Measurements from ENCODE around the gene RPS27.
"Not testable (repeated sequence)": the region's sequence is repeated elsewhere in the genome, so short reads cannot be mapped to it uniquely, and the experiment has no call there.

RPS27 gene

DNA sequence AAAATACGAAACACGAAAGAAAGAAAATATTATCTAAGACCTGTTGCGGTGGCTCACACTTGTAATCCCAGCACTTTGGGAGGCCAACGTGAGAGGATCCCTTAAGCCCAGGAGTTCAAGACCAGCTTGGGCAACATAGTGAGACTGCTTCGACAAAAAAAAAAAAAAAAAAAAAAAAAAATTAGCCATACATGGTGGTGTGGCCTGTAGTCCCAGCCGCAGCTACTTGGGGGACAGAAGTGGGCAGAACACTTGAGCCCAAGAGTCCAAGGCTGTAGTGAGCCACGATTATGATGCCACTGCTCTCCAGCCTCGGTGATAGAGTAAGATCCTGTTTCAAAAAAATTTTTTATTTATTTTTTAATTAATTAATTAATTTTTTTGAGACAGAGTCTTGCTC is 2.9 kb upstream of the RPS27 start:
- no peak for DNase-seq

DNA sequence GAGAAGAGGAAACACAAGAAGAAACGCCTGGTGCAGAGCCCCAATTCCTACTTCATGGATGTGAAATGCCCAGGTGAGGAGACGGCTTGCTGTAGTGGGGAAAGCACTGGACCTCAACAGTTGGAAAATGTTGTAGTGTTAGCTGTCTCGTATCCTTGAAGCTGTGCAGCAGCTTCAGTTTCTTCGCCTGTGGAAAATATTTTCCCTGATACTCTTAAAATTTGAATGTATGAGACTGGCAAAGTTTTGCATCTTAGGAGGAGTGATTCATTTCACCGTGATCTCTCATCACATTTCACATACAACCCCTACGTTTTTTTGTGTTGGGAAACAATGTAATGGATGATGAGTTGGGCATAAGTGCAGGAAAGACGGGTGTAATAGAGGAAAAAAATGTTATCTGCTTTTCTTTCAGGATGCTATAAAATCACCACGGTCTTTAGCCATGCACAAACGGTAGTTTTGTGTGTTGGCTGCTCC is 629 bp downstream of the RPS27 start:
- DNase-seq: no peak

DNA sequence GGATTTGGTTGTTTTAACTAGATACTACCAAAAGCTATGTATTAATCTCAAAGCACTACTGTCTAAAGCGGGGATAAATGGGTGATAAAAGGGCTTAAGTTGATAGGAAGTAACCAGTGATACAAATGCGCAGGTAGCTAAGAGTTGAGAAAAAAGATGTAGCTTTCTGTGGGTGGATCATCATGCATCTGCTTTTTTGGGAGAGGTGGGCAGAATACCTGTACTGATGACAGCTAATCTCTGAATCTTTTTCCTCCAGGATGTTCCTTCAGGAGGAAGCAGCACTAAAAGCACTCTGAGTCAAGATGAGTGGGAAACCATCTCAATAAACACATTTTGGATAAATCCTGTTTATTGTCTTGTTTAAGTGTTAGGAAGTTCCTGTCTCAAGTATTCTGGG is 1.2 kb downstream of the RPS27 start:
- no peak for DNase-seq

DNA sequence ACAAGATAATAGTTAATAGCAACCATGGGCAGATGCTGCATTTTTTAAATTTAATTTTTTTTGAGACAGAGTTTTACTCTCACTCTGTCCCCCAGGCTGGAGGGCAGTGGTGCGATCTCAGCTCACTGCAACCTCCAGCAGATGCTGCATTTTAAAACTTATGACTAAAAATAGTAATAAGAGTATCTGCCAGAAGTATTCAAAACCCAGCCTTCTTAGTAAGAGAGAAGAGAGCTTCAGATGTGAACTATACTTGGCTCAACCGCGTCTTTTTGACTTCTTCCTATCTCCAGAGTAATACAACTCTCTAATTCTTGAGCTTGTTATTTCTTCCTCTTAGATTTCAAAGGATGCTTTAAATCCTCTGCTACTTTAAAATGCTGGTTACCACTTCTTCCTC is 4.6 kb downstream of the RPS27 start:
- no peak for DNase-seq

DNA sequence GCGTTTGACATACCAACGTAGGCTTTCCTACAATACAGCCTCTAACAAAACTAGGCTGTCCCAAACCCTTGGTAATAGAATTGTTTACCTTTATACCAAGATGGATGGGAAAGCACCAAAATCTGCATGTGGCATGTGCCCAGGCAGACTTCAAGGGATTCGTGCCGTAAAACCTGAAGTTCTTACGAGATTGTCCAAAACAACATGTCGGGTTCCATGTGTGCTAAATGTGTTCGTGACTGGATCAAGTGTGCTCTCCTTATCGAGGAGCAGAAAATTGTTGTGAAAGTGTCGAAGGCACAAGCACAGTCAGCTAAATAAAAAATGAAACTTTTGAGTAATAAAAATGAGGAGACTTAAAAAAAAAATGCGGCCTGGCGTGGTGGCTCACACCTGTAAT is 5.1 kb downstream of the RPS27 start:
- DNase-seq: no peak

DNA sequence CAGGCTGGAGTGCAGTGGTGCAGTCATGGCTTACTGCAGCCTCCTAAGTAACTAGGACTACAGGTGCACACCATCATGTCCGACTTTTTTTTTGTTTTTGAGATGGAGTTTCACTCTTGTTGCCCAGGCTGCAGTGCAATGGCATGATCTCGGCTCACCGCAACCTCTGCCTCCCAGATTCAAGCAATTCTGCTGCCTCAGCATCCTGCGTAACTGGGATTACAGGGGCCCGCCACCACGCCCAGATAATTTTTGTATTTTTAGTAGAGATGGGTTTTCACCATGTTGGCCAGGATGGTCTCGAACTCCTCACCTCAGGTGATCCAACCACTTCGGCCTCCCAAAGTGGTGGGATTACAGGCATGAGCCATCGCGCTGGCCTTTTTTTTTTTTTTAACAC is 6.3 kb downstream of the RPS27 start:
- DNase-seq: not testable (repeated sequence)

DNA sequence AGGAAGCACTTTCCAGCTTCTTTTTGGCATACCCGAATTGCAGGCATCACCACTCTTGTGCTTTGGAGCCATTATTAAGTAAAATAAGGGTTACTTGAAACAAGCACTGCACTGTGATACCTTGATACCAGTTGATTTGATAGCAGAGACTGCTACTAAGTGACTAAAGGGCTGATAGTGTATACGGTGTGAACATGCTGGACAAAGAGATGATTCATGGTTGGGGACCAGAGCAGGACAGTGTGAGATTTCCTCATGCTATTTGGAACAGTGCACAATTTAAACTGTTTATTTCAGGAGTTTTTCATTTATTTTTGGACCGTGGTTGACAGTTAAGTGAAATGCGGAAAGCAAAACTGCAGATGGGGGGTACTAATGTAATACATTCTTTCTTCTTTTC is 9.9 kb downstream of the RPS27 start:
- no peak for DNase-seq

DNA sequence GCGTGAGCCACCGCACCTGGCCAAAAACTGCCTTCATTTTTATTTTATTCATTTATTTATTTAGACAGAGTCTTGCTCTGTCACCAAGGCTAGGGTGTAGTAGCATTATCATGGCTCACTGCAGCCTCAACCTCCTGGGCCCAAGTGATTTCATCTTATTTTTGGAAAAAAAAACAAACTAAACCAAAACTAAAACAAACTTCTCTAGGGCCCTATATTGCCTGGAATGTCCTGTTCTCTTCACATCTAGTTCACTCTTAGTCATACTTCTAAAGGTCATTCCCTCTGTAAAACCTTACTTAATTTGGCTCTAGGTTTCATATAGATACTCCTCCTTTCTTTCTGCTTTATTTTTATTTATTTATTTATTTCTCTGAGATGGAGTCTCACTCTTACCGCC is 15.6 kb downstream of the RPS27 start:
- no peak for DNase-seq

DNA sequence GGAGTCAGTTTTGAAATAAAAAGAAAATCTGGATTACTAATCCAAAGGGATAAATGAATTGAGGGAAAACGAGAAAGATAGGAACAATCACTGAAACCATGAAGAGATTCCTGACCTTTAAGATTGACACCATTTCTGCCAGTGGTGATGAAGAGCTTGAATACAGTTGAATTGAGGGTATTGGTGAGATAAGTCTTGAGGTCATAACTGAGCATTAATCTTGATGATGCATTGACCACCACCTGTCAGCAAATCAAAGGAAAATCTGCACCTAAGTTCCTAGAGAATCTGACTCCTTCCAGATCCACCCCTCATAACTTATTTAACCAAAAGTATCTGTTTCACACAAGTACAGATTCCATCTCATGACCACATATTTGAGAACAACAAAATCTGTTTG is 21.6 kb downstream of the RPS27 start:
- DNase-seq: no peak

DNA sequence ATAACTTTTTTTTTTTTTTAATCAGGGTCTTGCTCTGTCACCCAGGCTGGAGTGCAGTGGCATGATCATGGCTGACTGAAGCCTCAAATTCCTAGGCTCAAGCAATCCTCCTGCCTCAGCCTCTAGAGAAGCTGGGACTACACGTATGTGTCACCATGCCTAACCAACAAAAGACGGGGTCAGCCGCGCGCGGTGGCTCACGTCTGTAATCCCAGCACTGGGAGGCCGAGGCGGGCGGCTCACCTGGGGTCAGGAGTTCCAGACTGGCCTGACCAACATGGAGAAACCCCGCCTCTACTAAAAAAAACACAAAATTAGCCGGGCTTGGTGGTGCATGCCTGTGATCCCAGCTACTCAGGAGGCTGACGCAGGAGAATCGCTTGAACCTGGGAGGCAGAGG is 22.0 kb downstream of the RPS27 start:
- DNase-seq: not testable (repeated sequence)

DNA sequence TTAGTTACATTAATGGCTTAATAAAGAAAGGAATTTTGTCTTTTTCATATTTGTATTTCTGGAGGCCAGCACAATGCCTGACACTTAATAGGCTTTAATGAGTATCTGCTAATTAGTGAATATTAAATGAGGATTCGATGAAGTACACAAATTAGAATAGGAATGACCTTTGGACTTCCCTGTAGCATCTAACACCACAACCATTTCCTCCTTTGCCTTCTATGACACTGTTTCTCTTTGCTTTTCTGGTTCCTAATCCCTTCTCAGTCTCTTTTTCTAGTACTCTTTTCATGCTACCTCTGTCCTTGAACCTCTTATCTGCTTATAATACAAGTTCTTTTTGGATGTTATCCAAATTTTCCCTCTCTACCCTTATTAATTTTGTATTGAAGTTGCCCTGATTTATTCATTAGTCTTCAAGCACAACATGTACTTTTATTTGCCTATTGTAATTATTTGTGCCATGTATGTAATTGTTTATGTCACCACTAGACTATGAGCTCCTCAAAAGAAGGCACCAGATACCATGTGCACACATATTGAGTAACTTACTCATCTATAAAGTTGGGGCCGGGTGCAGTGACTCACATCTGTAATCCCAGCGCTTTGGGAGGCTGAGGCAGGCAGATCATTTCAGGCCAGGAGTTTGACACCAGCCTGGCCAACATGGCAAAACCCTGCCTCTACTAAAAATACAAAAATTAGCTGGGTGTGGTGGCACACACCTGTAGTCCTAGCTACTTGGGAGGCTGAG is 23.8 kb downstream of the RPS27 start:
- DNase-seq: no peak

DNA sequence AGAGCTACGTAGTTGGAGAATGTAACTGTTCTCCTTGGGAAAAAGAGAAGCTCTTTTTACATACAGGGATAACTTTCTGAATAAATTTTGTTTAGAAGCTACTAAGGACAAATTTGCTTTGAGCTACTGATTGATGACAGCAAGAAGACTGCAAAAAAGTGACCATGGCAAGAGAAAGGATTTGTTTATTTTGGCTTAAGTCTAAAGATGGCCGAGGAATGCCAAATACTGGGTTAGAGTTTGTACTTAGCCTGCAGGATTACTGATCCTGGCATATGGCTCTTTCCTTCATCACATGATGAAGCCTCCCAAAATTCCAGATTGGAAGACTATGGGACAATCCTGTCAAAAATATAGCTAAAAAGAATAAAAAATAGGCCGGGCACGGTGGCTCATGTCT is 28.7 kb downstream of the RPS27 start:
- no peak for DNase-seq

DNA sequence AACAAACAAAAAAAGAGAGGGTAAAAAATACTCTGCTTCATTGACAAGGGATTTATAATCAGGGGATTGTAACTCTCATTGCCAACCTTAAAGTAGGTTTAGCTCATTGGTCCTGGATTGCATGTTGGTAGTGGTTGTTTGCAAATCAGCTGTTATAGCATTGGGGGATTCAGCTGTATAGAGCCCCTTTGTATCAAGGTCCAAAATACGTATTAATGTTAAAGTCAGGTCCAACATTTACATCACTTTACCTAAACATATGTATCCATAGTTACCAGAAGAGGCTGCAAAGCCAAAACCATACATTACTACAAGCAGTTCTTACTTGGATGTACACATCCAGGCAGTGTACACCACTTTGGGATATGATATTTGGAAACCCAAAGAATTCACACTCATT is 29.4 kb downstream of the RPS27 start:
- DNase-seq: no peak

DNA sequence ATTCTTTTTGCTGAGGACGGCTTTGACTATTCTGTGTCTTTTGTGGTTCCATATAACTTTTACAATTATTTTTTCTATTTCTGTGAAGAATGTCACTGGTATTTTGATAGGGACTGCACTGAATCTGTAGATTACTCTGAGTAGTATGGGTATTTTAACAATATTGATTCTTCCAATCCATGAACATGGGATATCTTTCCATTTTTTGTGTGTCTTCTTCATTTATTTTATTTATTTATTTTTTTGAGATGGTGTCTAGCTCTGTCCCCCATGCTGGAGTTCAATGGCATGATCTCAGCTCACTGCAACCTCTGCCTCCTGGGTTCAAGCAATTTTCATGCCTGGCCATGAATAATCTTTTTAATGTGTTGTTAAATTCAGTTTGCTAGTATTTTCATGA is 43.1 kb downstream of the RPS27 start:
- not testable (repeated sequence) for DNase-seq
